ENCODE results near the gene PPP5C.
"Not testable (repeated sequence)": the region's sequence is repeated elsewhere in the genome, so short reads cannot be mapped to it uniquely, and the experiment has no call there.

GRCh38 chr19:46433470-46433869, 86.6 kb downstream of the PPP5C start:
- not testable (repeated sequence) for TF ChIP-seq CTCF, POLR2AphosphoS5 (IDR thresholded peaks at IDR 0.05)
